Stimulated activated CD8-positive, alpha-beta memory T cell treated with anti-CD3 and anti-CD28 coated beads, Interleukin-2, amount 100 ng/mL, for 1 hour (primary cell): ENCODE measurements around the gene LSAMP.

ENCODE experiments used
- DNase-seq, 2 donors: peaks; one replicate each; pipeline ENCODE4 v3.0.0-alpha.2; 2020; ENCODE audit warnings: low read depth in 2 of 2

LSAMP gene

GRCh38 chr3:116291141-116291540 is 154.1 kb downstream of the LSAMP start:
- no peak for DNase-seq

- DNase-seq = no peak
Observed at GRCh38 chr3:116288485-116288884, 156.8 kb downstream of the LSAMP start.

GRCh38 chr3:116285781-116286421 is 159.4 kb downstream of the LSAMP start:
- no peak for DNase-seq

GRCh38 chr3:116281313-116282143 is 163.8 kb downstream of the LSAMP start:
- DNase-seq = no peak

GRCh38 chr3:116280130-116280740 is 165.1 kb downstream of the LSAMP start:
- DNase-seq = no peak

GRCh38 chr3:116276675-116277074 is 168.6 kb downstream of the LSAMP start:
- no peak for DNase-seq

- DNase-seq = no peak
Observed at GRCh38 chr3:116270056-116270455, 175.2 kb downstream of the LSAMP start.

GRCh38 chr3:116267116-116267515 is 178.2 kb downstream of the LSAMP start:
- no peak for DNase-seq

GRCh38 chr3:116265976-116266584 is 179.2 kb downstream of the LSAMP start:
- DNase-seq = no peak

GRCh38 chr3:116265320-116265695 is 180.0 kb downstream of the LSAMP start:
- DNase-seq = no peak

GRCh38 chr3:116264546-116265319 is 180.6 kb downstream of the LSAMP start:
- DNase-seq = no peak

GRCh38 chr3:116263842-116264545 is 181.3 kb downstream of the LSAMP start:
- DNase-seq = no peak

- no peak for DNase-seq
Observed at GRCh38 chr3:116260491-116260890, 184.8 kb downstream of the LSAMP start.

GRCh38 chr3:116259984-116260383 is 185.3 kb downstream of the LSAMP start:
- DNase-seq = no peak

GRCh38 chr3:116256843-116257485 is 188.3 kb downstream of the LSAMP start:
- DNase-seq = no peak

- DNase-seq = no peak
Observed at GRCh38 chr3:116254541-116254940, 190.7 kb downstream of the LSAMP start.

- DNase-seq = no peak
Observed at GRCh38 chr3:116253511-116253910, 191.8 kb downstream of the LSAMP start.

GRCh38 chr3:116247605-116248004 is 197.7 kb downstream of the LSAMP start:
- no peak for DNase-seq

GRCh38 chr3:116246406-116246980 is 198.8 kb downstream of the LSAMP start:
- DNase-seq = no peak

- no peak for DNase-seq
Observed at GRCh38 chr3:116242825-116243224, 202.5 kb downstream of the LSAMP start.
